PFSK-1 (cell line): Measurements from ENCODE around the gene GNAZ.

Experiments
- FOXP2 ChIP-seq: optimal IDR thresholded peaks from 2 replicates; pipeline ENCODE3; 2011; ENCODE audit warnings: borderline replicate concordance, control low read depth, inconsistent platforms; ENCODE audit not compliant: insufficient read depth; ENCODE audit errors: extremely low read length, extremely low read depth
- POLR2AphosphoS5 ChIP-seq: IDR thresholded peaks from 2 replicates; pipeline ENCODE4 v1.6.1; 2012; ENCODE audit warnings: low read depth, mild to moderate bottlenecking, control low read depth, low read length, moderate library complexity
- REST ChIP-seq, 2 experiments: IDR thresholded peaks; 2 replicates each; pipeline versions ENCODE4 v1.6.1 to v1.8.0; 2011 to 2012; ENCODE audit warnings: low read depth in 2 of 2, low read length in 2 of 2, control low read depth in 1 of 2, inconsistent platforms in 1 of 2, mild to moderate bottlenecking in 1 of 2, moderate library complexity in 1 of 2; ENCODE audit not compliant: insufficient read depth in 1 of 2
- SIN3A ChIP-seq: IDR thresholded peaks from 2 replicates; pipeline ENCODE4 v1.6.1; 2012; ENCODE audit warnings: mild to moderate bottlenecking, low read length, moderate library complexity, borderline replicate concordance; ENCODE audit not compliant: insufficient read depth
- TAF1 ChIP-seq: IDR thresholded peaks from 2 replicates; pipeline ENCODE4 v1.6.1; 2012; ENCODE audit warnings: low read length, control low read depth, borderline replicate concordance; ENCODE audit not compliant: insufficient read depth

The GNAZ gene

GRCh38 chr22:23121424-23121823 is 51.1 kb downstream of the GNAZ start:
- TF ChIP-seq FOXP2 = no peak
- TF ChIP-seq REST (IDR thresholded peaks at IDR 0.05; ENCODE audit: insufficient read depth in 1 of 2, low read depth in 2 of 2, low read length in 2 of 2) = no peak
- TF ChIP-seq POLR2AphosphoS5 = no peak
- TF ChIP-seq TAF1 = no peak
- no peak for TF ChIP-seq SIN3A

DNA sequence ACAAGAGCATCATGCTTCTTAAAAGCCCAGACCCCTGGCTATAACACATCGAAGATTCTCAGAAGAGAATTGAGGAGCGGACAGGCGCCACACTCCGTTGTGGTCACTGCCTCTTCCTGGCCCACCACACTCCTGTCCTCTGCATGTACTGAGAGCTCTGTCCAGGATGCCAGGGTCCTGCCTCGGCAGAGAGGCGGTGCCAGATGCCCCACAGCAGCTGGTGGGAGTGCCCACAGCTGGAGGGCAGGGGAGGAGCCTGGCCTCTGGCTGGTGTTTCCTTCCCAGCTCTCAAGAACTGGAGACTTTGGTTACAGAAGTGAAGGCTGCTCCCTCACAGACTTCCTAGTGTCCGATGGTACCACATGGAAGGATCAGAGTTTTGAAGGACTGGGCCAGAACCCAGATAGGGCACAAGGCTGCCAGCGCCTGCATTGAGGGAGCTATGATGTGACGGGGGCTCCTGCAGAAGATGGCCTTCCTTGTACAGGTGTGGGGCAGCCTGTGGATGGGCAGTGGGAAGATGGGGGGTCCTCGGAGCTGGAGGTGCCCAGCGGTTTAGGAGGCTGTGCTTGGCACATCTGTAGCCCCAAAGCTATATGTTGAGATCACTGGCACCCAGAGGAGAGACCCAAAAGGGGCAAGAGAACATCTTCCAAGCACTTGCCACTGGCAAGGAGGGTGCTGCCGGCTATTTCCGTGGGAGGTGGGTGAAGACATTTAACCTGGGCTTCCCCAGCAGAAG is 52.1 kb downstream of the GNAZ start:
- TF ChIP-seq FOXP2 (no peak), REST (IDR thresholded peaks at IDR 0.05; ENCODE audit: insufficient read depth in 1 of 2, low read depth in 2 of 2, low read length in 2 of 2) (no peak), SIN3A (no peak), TAF1 (no peak)

DNA sequence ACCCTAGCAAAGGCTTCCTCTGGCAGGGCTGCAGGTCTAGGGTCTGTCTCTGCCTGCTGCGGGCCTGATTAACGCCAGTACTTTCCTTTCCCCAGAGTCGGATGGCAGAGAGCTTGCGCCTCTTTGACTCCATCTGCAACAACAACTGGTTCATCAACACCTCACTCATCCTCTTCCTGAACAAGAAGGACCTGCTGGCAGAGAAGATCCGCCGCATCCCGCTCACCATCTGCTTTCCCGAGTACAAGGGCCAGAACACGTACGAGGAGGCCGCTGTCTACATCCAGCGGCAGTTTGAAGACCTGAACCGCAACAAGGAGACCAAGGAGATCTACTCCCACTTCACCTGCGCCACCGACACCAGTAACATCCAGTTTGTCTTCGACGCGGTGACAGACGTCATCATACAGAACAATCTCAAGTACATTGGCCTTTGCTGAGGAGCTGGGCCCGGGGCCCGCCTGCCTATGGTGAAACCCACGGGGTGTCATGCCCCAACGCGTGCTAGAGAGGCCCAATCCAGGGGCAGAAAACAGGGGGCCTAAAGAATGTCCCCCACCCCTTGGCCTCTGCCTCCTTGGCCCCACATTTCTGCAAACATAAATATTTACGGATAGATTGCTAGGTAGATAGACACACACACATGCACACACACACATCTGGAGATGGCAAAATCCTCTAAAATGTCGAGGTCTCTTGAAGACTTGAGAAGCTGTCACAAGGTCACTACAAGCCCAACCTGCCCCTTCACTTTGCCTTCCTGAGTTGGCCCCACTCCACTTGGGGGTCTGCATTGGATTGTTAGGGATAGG is 52.9 kb downstream of the GNAZ start:
- no peak for TF ChIP-seq TAF1
- no peak for TF ChIP-seq FOXP2
- TF ChIP-seq REST (IDR thresholded peaks at IDR 0.05; ENCODE audit: insufficient read depth in 1 of 2, low read depth in 2 of 2, low read length in 2 of 2) = no peak
- no peak for TF ChIP-seq SIN3A
- TF ChIP-seq POLR2AphosphoS5 = no peak

DNA sequence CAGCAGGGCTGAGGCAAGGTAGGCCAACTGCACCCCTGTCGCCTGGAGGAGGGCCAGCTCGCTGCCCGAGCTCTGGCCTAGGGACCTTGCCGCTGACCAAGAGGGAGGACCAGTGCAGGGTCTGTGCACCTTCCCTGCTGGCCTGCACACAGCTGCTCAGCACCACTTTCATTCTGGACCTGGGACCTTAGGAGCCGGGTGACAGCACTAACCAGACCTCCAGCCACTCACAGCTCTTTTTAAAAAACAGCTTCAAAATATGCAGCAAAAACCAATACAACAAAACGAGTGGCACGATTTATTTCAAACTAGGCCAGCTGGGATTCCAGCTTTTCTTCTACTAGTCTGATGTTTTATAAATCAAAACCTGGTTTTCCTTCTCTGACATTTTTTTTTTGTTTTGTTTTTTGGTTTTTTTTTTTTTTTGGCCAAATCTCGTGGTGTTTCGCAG is 53.5 kb downstream of the GNAZ start:
- TF ChIP-seq REST (IDR thresholded peaks at IDR 0.05; ENCODE audit: insufficient read depth in 1 of 2, low read depth in 2 of 2, low read length in 2 of 2) (no peak), POLR2AphosphoS5 (no peak), TAF1 (no peak), SIN3A (no peak), FOXP2 (no peak)
